HL-60/S4 (cell line): ENCODE results near the gene ZDHHC23.

Experiments used
- in situ Hi-C: fragments of 300-500 bp; cut with MboI; formaldehyde crosslinking; loops from 2 replicates; pipeline ENCODE4 v1.14.3; 2022; ENCODE audit warnings: low sequenced_read_pairs

Gene ZDHHC23

GRCh38 chr3:113947372-113948014 lies at the start of gene ZDHHC23:
Gene ZDHHC23 (plus strand): TSS chr3:113948013. CDS start chr3:113948803, 790 bp downstream.
- in situ Hi-C loops, result no loop called here

- in situ Hi-C loops, result no loop called here
Measured at GRCh38 chr3:113898892-113899291, 48.9 kb upstream of the ZDHHC23 start.

GRCh38 chr3:113906568-113907140 lies 41.2 kb upstream of the ZDHHC23 start:
- in situ Hi-C loops, result no loop called here

- in situ Hi-C loops, result no loop called here
Measured at GRCh38 chr3:113908133-113908532, 39.7 kb upstream of the ZDHHC23 start.

- in situ Hi-C loops, result loop anchor here (10.0 kb wide), 1 partner anchor 176 kb away; no protein-coding TSS in a partner anchor
Measured at GRCh38 chr3:113910966-113911365, 36.8 kb upstream of the ZDHHC23 start.

GRCh38 chr3:113912552-113913236 lies 35.1 kb upstream of the ZDHHC23 start:
- in situ Hi-C loops, result loop anchor here (10.0 kb wide), 1 partner anchor 178 kb away; no protein-coding TSS in a partner anchor

- in situ Hi-C loops, result loop anchor here (10.0 kb wide), 1 partner anchor 180 kb away; no protein-coding TSS in a partner anchor
Measured at GRCh38 chr3:113914646-113915045, 33.2 kb upstream of the ZDHHC23 start.

GRCh38 chr3:113927556-113927955 lies 20.3 kb upstream of the ZDHHC23 start:
- in situ Hi-C loops, result no loop called here

- in situ Hi-C loops, result no loop called here
Measured at GRCh38 chr3:113946831-113947230, 982 bp upstream of the ZDHHC23 start.

- in situ Hi-C loops, result no loop called here
Measured at GRCh38 chr3:113948015-113948917, 453 bp downstream of the ZDHHC23 start.

- in situ Hi-C loops, result no loop called here
Measured at GRCh38 chr3:113952921-113953320, 5.1 kb downstream of the ZDHHC23 start.

GRCh38 chr3:113953677-113954076 lies 5.9 kb downstream of the ZDHHC23 start:
- in situ Hi-C loops, result no loop called here

GRCh38 chr3:113954091-113954685 lies 6.4 kb downstream of the ZDHHC23 start:
- in situ Hi-C loops, result no loop called here

- in situ Hi-C loops, result no loop called here
Measured at GRCh38 chr3:113963879-113964278, 16.1 kb downstream of the ZDHHC23 start.

GRCh38 chr3:113966172-113966571 lies 18.4 kb downstream of the ZDHHC23 start:
- in situ Hi-C loops, result no loop called here

GRCh38 chr3:113968986-113969385 lies 21.2 kb downstream of the ZDHHC23 start:
- in situ Hi-C loops, result no loop called here

- in situ Hi-C loops, result no loop called here
Measured at GRCh38 chr3:113977822-113978221, 30.0 kb downstream of the ZDHHC23 start.

GRCh38 chr3:113979916-113980315 lies 32.1 kb downstream of the ZDHHC23 start:
- in situ Hi-C loops, result no loop called here

GRCh38 chr3:113981803-113982202 lies 34.0 kb downstream of the ZDHHC23 start:
- in situ Hi-C loops, result no loop called here

GRCh38 chr3:113983544-113983943 lies 35.7 kb downstream of the ZDHHC23 start:
- in situ Hi-C loops, result no loop called here

- in situ Hi-C loops, result no loop called here
Measured at GRCh38 chr3:113985541-113985940, 37.7 kb downstream of the ZDHHC23 start.
